ENCODE data around the gene PAX1. TPM values are rescaled to one million over a fixed set of nuclear protein-coding genes. Genes with fewer than 3 reads are reported as not detected.

The PAX1 gene
- total RNA-seq, 4 donors from 2014 or later, result not detected

GRCh38 chr20:21707999-21708737, 2.7 kb downstream of the PAX1 start:
- ATAC-seq (ENCODE audit: low FRiP score) (no peak), DNase-seq (ENCODE audit: low spot score) (no peak)
- TF ChIP-seq CTCF (IDR thresholded peaks at IDR 0.05), result no peak

GRCh38 chr20:21708738-21709534, 3.5 kb downstream of the PAX1 start:
- ATAC-seq (ENCODE audit: low FRiP score), result no peak
- no peak for TF ChIP-seq CTCF (IDR thresholded peaks at IDR 0.05)
- DNase-seq (ENCODE audit: low spot score), result no peak

GRCh38 chr20:21709535-21709904, 4.1 kb downstream of the PAX1 start:
- ATAC-seq (ENCODE audit: low FRiP score) (no peak), DNase-seq (ENCODE audit: low spot score) (no peak)
- no peak for TF ChIP-seq CTCF (IDR thresholded peaks at IDR 0.05)

- no peak for TF ChIP-seq CTCF (IDR thresholded peaks at IDR 0.05)
- ATAC-seq (ENCODE audit: low FRiP score), result no peak
- no peak for DNase-seq (ENCODE audit: low spot score)
Measured at GRCh38 chr20:21710341-21710740, 4.9 kb downstream of the PAX1 start.

- no peak for ATAC-seq (ENCODE audit: low FRiP score)
- DNase-seq (ENCODE audit: low spot score), result no peak
- TF ChIP-seq CTCF (IDR thresholded peaks at IDR 0.05), result no peak
Measured at GRCh38 chr20:21710863-21711431, 5.5 kb downstream of the PAX1 start.

GRCh38 chr20:21712443-21713059, 7.1 kb downstream of the PAX1 start:
- DNase-seq (ENCODE audit: low spot score), result no peak
- no peak for TF ChIP-seq CTCF (IDR thresholded peaks at IDR 0.05)
- no peak for ATAC-seq (ENCODE audit: low FRiP score)
